GM18519 (cell line): ENCODE measurements around the gene CPZ.
"Not testable (repeated sequence)": the region's sequence is repeated elsewhere in the genome, so short reads cannot be mapped to it uniquely, and the experiment has no call there.

Source experiments
- ATAC-seq: cut with Tn5 transposase; IDR thresholded peaks from one replicate; pipeline ENCODE4 v1.9.1; 2021; ENCODE audit warnings: mild to moderate bottlenecking, moderate library complexity; ENCODE audit not compliant: unreplicated experiment, low FRiP score

Gene CPZ

DNA sequence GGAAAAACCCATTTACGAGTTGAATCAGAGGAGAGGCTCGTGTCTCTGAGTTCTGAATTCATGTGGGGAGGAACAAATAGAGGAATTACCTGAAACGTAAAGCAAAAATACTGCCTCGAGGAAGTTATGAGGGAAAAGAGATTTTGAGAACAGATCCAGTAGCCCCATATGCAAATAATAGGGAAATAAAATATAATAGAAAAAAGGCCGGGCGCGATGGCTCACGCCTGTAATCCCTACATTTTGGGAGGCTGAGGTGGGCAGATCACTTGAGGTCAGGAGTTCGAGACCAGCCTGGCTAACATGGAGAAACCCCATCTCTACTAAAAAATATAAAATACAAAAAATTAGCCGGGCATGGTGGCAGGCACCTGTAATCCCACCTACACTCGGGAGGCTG, 42.2 kb downstream of the CPZ start:
- not testable (repeated sequence) for ATAC-seq

DNA sequence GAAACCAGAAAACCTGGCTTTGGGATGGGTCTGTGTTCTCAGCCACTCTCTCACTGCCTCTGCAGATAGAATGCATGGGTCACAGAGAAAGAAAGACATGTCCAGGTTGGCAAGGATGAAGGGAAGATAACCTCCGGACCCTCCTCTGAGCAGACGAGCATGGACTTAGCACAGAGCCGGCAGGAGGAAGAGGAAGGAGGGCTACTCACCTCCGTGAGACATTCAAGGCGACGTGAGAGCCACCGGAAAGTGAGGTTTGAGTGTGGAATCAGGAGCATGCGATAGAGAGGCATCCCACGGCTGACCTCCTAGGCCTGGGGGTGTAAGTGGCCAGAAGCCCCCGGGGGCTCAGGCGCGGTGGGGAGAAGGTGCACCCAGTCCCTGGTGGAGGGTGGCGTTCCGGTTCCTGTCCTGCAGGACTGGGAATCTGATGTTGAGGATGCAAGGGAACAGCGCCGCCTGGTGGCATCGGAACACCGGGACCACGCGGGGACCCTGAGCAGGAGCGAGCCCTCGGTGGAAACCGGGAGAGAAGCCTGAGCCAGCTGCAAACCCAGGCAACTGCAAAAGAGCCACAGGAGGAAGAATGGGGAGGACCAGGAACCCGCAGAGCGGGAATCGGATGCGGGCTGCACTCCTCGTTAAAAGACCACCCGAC, 43.5 kb downstream of the CPZ start:
- ATAC-seq = not testable (repeated sequence)

DNA sequence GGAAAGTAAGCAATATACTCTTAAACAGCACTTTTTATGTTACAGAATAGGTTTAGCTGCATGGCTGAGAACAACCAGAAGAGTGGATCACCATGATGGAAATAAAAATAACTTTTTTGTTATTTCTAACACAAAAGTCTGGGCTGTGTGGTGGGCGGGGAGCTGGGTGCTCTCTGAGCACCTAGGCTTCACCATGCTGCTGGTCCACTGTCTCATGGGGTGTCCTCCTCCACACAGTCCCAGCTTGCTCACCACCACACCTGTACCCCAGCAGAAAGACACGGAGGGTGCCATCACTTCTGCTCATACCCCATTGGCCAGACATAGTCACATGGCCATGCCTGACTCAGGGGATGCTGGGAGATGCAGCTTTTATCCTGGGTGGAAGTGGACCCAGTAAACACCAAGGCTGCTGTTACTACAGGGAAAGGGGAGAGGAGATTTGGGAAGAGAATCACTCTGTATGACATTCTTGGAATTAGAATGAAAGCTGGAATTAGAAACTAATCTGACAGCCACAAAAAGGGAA, 45.0 kb downstream of the CPZ start:
- ATAC-seq = no peak

DNA sequence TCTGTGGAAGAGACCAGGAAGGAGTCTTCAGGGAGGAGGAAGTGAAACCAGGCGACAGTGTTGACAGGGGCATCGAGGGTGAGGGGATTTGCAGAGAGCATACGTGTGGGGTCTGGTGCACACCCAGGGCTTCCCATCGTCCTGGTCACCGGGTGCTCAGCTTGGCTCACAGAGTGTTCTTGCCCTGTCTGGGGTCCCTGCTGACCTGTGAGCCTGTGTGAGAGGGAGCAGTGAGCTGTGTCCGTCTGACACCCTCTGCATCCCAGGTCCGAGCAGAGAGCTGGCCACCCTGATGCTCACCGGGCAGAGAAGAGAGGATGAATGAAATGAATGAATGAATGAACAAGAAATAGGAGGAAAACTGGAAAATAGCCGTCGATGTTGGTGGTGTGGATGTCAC, 46.5 kb downstream of the CPZ start:
- no peak for ATAC-seq

DNA sequence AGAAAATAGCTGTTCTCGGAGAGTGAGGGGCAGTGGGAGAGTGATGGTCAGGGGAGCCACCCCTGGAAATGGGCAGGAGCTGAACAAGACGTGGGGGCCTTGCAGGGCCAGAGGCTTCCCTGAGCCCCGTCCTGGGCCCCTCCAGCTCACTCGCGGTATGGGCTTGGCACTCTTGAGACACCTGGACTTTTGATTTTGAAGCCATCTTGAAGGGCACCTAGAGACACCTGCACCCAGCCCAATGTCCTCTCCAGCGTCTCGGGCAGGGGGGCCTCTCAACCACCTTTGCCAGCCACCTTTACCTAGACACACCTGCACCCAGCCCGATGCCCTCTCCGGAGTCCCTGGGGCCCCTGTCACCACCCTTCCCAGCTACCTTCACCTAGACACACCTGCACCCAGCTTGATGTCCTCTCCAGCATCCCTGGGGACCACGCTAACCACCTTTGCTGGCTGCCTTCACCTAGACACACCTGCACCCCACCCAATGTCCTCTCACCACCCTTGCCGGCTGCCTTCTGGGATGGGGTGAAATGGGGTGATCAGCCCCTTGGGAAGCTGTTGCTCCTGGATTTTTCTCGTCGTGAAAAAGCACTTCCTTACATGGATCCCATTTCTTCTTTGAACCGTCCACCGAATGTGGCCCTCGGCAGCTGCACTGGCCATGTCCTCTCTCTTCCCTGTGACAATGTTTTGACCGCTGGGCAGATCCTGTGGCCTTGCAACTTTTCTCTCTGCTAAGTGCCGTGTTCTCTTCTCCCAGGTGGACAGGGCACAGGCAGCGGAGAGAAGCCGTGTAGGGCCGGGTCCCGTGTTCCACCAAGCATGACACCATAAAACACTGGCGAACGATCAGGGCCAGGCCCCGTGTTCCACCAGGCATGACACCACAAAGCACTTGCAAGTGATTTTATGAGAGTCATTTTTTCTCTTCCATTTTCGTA, 47.5 kb downstream of the CPZ start:
- ATAC-seq = no peak

DNA sequence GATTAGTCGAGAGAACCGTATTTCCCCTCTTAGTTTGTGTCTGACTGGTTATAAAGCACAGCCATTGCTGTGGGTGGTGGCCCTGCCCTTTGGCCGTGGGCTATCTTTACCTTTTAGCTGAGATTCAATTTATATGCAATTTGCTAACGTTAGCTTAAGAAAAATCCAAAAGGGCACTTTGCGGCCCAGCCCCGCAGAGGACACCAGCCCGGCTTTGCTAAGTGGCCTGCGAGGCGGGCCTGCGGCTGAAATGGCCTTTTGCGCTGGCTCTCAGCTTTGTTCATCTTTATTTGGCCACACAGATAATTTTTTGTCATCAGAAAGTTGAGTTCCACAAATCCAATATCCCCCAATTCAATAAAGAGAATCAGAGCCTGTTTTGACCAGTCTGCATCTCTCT, 48.3 kb downstream of the CPZ start:
- ATAC-seq = no peak

DNA sequence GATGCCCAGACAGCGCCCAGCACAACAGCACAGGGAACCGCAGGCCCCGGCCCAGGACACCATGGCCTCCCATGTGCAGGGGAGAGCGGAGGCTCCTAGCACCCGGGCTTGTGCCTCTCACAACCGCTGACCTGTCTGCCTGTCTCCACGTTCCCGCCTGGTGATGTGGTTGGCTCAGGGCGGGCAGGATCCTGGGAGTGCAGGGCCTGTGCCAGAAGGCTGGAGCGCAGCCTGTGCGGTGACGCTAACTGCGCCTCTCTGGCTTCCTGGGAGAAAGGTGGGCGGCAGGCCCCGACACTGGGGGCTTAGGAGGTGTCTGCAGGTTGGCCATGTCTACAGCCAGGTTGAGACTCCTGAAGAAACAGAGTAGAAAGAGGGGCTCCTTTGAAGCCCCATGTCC, 48.7 kb downstream of the CPZ start:
- ATAC-seq = no peak

DNA sequence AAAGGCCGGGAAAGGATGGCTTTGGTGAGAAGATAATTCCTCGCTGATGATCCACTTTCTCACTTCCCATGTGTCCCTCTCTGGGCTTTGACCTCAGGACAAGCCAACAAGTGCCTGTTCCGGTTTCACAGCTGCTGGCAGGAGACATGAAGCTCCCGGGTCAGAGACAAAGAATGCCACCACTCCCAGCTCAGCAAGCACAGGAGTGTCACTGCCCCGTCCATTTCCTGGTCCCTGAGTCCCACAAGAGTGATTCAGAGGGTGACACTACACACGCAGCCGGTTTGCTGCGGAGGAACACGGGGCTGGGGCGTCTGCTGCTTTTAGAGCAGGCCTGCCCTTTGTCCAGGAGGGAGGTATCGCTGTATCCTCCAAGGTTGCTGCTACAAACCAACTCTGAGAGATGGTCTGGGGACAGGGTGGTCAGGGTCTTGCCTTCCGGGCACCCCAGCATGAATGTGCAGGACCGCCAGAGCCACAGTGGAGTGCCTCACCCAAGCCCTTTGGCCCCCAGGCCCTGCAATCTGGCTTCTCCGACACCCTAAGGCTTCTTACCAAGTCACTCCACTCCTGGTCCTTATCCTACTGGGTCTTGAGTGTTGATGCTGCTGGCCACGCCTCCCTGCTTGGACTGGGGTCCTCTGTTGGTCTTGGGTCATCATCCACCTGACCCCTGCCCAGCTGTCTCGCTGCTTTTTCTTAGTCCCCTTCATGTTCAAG, 49.5 kb downstream of the CPZ start:
- no peak for ATAC-seq

DNA sequence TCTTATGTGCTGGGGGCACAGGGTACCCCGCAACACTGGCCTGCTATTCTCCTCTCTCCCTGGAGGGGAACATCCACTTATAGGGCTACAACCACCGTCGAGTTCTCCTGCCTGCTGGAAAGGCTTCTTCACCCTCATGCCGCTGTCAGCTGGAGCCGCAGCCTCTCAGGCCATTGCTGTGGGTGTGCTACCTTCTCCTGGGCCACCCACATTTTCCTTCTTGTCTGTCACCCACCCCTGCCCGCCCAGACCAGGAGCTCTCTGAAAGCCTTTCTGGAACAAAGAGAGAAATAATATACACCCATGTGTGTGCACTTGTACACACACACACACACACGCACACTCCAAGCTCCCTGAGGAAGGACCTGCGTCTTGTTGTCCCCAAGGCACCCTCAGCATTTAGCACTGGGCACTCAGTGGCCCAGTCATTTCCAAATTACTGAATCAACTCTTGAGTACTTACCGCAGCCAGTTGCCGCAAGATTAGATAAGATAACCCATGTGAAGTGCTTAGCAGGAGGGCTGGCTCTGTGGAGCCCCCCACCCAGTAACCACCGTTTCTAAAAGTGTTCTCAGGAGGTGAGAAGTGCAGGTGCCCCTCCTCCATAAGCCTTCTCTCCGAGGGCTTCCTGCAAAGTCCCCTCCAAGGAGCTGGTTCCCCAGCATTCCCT, 50.2 kb downstream of the CPZ start:
- ATAC-seq = no peak

DNA sequence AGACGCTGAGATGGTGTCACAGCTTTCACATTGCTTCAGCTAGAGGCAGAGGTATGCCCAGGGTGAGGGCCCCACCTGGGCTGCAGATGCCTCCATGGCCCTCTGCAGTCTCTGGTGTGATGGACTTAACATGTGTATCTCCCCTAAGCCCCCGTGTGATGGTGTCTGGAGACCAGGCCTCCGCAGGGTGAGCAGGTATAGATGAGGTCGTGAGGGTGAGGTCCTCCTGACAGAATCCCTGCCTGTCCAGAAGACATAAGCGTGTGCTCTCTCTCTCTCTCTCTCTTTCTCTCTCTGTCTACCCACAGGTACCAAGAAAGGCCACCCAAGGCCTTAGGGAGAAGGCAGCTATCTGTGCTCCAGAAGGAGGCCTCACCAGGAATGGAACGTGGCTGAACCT, 50.9 kb downstream of the CPZ start:
- no peak for ATAC-seq

DNA sequence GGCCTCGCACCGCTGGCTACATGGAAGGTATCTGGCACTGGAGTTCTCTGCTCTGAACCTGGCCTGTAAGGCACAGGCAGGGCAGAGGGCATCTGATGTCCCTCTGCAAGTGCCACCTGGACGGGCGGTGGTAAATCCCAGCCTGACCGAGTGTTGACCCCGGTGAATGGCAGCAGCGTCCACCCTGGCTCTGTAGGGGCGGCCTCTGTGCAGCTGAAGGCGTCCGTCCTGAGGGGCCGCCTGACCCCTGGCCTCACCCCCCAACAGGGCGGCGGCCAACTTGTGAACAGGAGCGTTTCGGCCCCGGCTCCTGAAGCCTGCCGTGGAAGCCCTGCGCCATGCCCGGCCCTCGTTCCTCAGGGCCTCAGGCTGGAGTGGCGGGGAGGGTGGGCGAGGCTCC, 51.4 kb downstream of the CPZ start:
- no peak for ATAC-seq

DNA sequence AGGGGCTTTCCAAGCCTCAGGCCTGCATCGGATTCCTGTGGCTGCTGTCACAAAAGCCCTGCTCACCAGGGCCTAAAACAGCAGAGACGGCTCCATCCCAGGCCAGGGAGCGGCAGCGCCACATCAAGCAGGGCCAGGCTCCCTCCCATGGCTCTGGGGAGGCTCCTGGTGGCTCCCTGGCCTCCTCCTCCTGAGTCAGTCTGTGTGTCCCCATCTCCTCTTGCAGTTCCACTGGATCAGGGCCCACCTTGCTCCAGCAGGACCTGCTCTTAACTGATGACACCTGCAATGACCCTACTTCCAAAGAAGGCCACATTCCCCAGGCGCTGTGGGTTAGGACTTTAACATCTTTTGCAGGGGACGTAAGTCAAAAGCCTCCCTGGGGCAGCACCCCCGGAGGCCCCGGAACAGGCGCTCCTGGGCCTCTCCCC, 51.9 kb downstream of the CPZ start:
- ATAC-seq = no peak

DNA sequence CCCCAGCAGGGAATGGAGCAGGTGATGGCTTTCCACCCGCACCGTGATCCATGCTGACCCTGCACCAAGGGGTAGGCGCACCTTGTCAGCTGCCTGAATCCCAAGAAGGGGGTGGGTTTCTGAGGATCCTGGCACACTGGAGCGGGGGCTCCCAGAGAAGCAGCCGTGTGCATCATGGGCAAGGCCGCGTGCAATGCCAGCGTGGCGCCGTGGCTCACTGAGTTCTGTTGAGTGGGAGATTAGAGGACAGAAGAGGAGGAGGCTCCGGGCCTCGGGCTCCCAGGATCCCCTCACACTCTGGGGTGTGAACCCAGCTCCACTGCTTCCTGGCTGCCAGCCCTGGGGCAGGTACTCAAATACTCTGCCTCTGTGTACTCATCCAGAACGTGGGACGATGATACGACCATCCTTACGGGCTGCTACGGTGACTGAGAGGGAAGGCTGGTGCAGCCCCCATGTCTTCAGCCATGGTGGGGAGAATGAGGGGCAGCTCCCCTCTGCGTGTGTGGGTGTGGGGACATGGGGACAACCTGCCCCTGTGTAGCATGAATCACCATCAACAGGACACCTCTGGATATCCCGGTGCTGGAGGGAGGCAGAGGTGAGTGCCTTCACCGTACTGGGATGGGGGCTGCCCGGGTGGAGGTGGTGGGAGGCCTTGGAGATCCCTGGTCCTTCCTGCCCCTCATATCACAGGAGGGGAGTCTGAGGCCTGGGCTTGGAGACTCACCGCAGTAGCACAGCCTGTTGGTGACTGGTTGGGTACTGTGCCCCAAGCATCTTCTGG, 52.6 kb downstream of the CPZ start:
- ATAC-seq = no peak

DNA sequence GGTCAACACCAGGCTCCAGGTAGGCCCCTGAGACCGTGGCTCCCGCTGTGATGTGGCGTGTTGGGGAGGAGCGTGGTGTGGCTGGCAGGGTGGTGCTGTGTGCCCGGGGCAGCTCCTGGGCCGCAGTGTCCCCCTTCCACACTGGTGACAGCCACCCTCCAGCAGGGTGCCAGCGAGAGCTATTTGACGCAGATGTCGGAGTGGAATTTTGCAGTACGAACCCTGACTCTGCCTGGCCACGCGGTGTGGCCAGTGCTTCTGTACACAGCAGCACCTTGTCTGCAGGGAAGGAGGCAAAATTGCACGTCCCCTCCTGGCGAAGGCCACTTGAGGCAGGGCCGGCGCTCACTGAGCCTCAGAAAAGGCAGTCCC, 53.2 kb downstream of the CPZ start:
- ATAC-seq = no peak

DNA sequence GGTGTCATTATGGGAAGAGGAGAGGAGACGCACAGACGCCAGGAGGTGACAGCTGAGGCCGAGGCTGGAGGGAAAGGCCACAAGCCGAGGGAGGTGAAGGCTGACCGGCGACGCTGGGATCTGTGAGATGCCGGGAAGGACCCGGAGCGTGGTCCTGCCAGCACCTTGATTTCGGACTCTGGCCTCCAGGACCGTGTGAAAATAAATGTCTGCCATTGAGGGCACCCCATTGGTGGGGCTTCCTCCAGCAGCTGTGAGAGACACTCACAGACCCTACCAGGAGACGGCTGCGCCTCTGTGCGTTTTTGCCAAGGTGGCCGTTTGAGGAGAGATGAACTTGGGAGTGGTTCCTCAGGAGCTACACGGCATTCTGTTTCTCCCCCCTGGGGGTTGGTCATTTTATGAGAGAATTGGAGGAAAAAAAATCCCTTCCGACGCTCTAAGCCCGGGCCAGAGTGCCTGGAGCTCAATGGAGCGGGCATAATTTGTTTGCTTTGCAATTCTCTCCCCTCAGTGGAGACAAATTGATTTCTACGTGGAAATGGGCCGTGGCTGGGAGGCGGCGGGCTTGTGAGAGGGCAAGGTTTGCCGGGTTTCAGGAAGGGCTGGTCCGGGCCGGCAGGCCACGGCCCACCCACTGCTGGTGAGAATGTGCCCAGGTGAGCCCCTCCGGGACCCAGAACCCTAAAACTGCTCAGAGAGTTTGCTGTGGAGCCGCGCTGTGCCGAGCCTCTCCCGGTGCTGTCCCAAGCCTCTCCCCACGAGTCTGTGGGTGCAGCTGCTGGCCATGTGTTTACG, 53.9 kb downstream of the CPZ start:
- no peak for ATAC-seq

DNA sequence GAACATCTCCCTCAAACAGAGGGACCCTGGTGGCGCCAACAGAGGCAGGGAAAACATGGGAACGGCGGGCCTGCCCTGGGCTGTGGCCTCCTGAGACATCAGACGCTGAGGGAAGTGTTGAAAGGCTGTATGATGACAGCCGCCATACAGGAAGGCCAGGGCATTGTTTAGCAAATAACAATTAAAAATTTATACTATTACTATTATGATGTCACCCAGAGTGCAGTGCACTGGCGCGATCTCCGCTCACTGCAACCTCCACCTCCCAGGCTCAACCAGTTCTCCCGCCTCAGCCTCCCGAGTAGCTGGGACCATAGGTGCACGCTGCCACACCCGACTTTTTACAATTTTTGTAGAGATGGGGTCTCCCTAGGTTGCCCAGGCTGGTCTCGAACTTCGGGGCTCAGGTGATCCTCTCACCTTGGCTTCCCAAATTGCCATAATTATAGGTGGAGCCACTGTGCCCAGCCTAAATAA, 54.6 kb downstream of the CPZ start:
- ATAC-seq = no peak

DNA sequence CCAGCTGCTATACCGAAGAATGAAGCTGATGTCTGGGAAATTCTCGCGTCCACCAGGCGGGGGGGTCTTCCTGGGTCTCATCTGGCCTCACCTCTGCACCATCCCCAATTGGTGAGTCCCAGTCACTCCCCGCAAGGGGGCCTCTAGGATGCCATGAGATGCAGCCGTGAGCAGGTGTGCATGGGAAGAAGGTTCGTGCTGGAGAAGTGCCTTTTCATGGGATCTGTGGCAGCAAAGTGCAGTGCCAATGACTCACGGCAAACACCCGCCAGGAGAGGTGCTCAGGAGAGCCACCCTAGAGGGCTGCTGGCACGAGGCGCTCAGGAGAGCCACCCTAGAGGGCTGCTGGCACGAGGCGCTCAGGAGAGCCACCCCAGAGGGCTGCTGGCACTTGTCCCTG, 55.1 kb downstream of the CPZ start:
- no peak for ATAC-seq

DNA sequence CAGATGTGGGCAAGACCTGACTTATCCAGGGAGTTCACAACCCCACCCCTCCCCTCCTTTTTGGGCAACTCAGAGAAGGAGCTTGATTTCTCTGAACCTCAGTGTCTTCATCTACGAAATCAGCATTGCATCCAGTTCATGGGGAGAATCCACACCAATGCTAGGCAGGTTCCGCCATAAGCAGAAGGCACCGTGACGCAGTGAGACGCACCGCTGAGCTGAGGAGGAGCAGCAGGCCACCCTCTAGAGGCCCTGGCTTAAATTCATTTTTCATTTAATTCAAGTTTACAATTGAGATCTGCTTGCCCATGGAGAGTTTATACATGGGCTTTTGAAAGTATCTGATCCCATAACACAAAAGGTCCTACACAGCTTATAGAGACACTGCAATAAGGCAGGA, 55.7 kb downstream of the CPZ start:
- ATAC-seq = no peak
